Neuronal stem cell (in vitro differentiated cells): ENCODE measurements around the gene USP44.

Experiments
- DNase-seq: peaks from one replicate; pipeline ENCODE4 v3.0.0-alpha.2; 2013; ENCODE audit warnings: low spot score
- H2AFZ ChIP-seq: one replicate; pipeline ENCODE4 v1.6.1; 2013; ENCODE audit warnings: mild to moderate bottlenecking, low read length, inconsistent platforms
- H2AK5ac ChIP-seq: 2 replicates; pipeline ENCODE4 v1.6.1; 2013; ENCODE audit warnings: low read depth, mild to moderate bottlenecking, inconsistent platforms, low read length, moderate library complexity, mixed read lengths
- H2BK120ac ChIP-seq: 2 replicates; pipeline ENCODE4 v1.6.1; 2013; ENCODE audit warnings: low read depth, mild to moderate bottlenecking, inconsistent platforms, low read length, moderate library complexity, mixed read lengths
- H2BK12ac ChIP-seq: one replicate; pipeline ENCODE4 v1.6.1; 2013; ENCODE audit warnings: low read length, inconsistent platforms
- H2BK15ac ChIP-seq: 2 replicates; pipeline ENCODE4 v1.6.1; 2013; ENCODE audit warnings: mild to moderate bottlenecking, low read length, inconsistent platforms, mixed read lengths
- H2BK5ac ChIP-seq: one replicate; pipeline ENCODE4 v1.6.1; 2013; ENCODE audit warnings: inconsistent platforms, mild to moderate bottlenecking, low read length, moderate library complexity
- H3K14ac ChIP-seq: one replicate; pipeline ENCODE4 v1.6.1; 2013; ENCODE audit warnings: low read length, inconsistent platforms
- H3K18ac ChIP-seq: 2 replicates; pipeline ENCODE4 v1.6.1; 2013; ENCODE audit warnings: low read length, inconsistent platforms
- H3K23ac ChIP-seq: 2 replicates; pipeline ENCODE4 v1.6.1; 2013; ENCODE audit warnings: low read depth, mild to moderate bottlenecking, mixed read lengths, low read length, inconsistent platforms; ENCODE audit not compliant: poor library complexity
- H3K27ac ChIP-seq: replicated peaks from 3 replicates; pipeline ENCODE4 v1.5.1; 2013; ENCODE audit warnings: low read length, inconsistent platforms
- H3K27me3 ChIP-seq, 3 experiments: 2 replicates each; pipeline ENCODE4 v1.6.1; 2013; ENCODE audit warnings: low read length in 3 of 3, mild to moderate bottlenecking in 2 of 3, inconsistent platforms in 1 of 3, low read depth in 1 of 3, mixed read lengths in 1 of 3, moderate library complexity in 1 of 3; ENCODE audit not compliant: control insufficient read depth in 3 of 3, insufficient read depth in 3 of 3
- H3K36me3 ChIP-seq, 2 donors: replicated peaks in 1 of 2; 2 replicates each; pipeline ENCODE4 v1.6.1; 2013; ENCODE audit warnings: low read length in 2 of 2; ENCODE audit not compliant: control insufficient read depth in 2 of 2, insufficient read depth in 2 of 2
- H3K4ac ChIP-seq: 2 replicates; pipeline ENCODE4 v1.6.1; 2013; ENCODE audit warnings: inconsistent platforms, mild to moderate bottlenecking, low read length, moderate library complexity
- H3K4me1 ChIP-seq, 2 donors: 1 replicate in 1 of 2; 2 replicates in 1 of 2; pipeline ENCODE4 v1.6.1; 2013; ENCODE audit warnings: low read length in 2 of 2, low read depth in 1 of 2; ENCODE audit not compliant: control insufficient read depth in 2 of 2, insufficient read depth in 1 of 2
- H3K4me2 ChIP-seq: one replicate; pipeline ENCODE4 v1.6.1; 2013; ENCODE audit warnings: mild to moderate bottlenecking, low read length, inconsistent platforms; ENCODE audit not compliant: insufficient read depth, poor library complexity, severe bottlenecking
- H3K4me3 ChIP-seq, 2 donors: 2 replicates each; pipeline ENCODE4 v1.5.1; 2013; ENCODE audit warnings: low read length in 2 of 2, mild to moderate bottlenecking in 2 of 2, inconsistent platforms in 1 of 2, moderate library complexity in 1 of 2
- H3K79me1 ChIP-seq: one replicate; pipeline ENCODE4 v1.6.1; 2013; ENCODE audit warnings: low read depth, mild to moderate bottlenecking, inconsistent platforms, low read length, moderate library complexity
- H3K9ac ChIP-seq: one replicate; pipeline ENCODE4 v1.6.1; 2013; ENCODE audit warnings: mild to moderate bottlenecking, low read depth, low read length, inconsistent platforms; ENCODE audit not compliant: poor library complexity
- H3K9me3 ChIP-seq, 2 donors: replicated peaks in 1 of 2; 2 replicates each; pipeline versions ENCODE3 to v1.6.1; 2013; ENCODE audit warnings: low read length in 2 of 2, mild to moderate bottlenecking in 2 of 2, inconsistent platforms in 1 of 2, low read depth in 1 of 2, mixed read lengths in 1 of 2, moderate library complexity in 1 of 2; ENCODE audit not compliant: control insufficient read depth in 2 of 2, insufficient read depth in 1 of 2
- H4K8ac ChIP-seq: one replicate; pipeline ENCODE4 v1.6.1; 2013; ENCODE audit warnings: low read depth, mild to moderate bottlenecking, inconsistent platforms, low read length, moderate library complexity
- H4K91ac ChIP-seq: one replicate; pipeline ENCODE4 v1.6.1; 2013; ENCODE audit warnings: low read length, low read depth, mild to moderate bottlenecking, inconsistent platforms; ENCODE audit not compliant: poor library complexity
- WGBS, 2 donors: extraction: QIAGEN DNeasy Blood & Tissue Kit; methylation state at CpG; one replicate each; pipeline ENCODE4 v1.1.7; 2013; ENCODE audit warnings: missing lambda C conversion rate in 2 of 2, mixed read lengths in 1 of 2; ENCODE audit not compliant: insufficient read length in 2 of 2, insufficient replicate concordance in 1 of 2; ENCODE audit errors: extremely low coverage in 2 of 2; 5-methylcytosine and 5-hydroxymethylcytosine counted together

Gene USP44

DNA sequence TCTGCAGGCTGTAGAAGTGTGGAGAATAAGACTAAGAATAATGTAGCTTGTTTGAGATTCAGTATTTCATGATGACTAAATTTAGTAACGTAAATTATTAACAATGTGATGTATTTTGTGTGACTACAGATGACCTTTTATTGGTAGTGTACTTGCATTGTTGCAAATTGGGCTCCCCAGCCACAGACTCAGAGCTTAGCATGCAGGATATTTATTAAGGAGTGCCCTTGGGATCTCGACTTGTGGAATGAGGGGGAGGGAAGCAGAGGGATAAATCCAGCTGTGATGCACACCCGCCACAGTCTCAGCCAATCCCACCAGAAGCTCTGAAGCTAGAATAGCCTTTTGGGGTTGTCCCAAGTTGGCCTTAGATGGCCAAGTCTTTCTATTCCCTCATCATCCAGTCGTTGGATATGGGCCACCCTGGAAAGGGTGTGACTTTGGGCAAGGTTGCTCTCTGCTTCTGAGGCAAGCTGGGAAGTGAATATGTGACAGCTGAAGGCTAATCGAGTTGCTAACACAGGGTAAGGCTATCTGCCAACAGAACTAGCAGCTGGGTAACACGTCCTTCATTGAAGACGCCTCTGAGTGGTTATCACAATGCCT, 42.1 kb upstream of the USP44 start:
- H3K14ac ChIP-seq: no peak overlapping the region
- H2AK5ac ChIP-seq: no peak overlapping the region
- H3K36me3 ChIP-seq: no peaks in the 10 kb centered on the region
- no peak overlapping the region for H4K91ac ChIP-seq
- no peak overlapping the region for H3K23ac ChIP-seq
- no peak overlapping the region for H3K4me2 ChIP-seq
- peaks cover 0 to 6% (median 0%) of the 10 kb centered on the region in 3 experiments for H3K27me3 ChIP-seq
- H3K18ac ChIP-seq: no peak overlapping the region
- H2AFZ ChIP-seq: no peak overlapping the region
- no peak overlapping the region for H2BK12ac ChIP-seq
- no peak overlapping the region for H3K4ac ChIP-seq
- no peak for DNase-seq
- no peak overlapping the region for H3K4me3 ChIP-seq
- no peaks in the 10 kb centered on the region for H3K79me1 ChIP-seq
- no CpG with 5 or more reads among the region's 7 CpGs for WGBS, 2 donors
- H2BK15ac ChIP-seq: no peak overlapping the region
- H3K27ac ChIP-seq: no peak overlapping the region
- H3K9me3 ChIP-seq: no peaks in the 10 kb centered on the region
- H4K8ac ChIP-seq: no peak overlapping the region
- no peak overlapping the region for H3K9ac ChIP-seq
- H2BK120ac ChIP-seq: no peak overlapping the region
- H2BK5ac ChIP-seq: no peak overlapping the region
- H3K4me1 ChIP-seq: no peaks in the 10 kb centered on the region

DNA sequence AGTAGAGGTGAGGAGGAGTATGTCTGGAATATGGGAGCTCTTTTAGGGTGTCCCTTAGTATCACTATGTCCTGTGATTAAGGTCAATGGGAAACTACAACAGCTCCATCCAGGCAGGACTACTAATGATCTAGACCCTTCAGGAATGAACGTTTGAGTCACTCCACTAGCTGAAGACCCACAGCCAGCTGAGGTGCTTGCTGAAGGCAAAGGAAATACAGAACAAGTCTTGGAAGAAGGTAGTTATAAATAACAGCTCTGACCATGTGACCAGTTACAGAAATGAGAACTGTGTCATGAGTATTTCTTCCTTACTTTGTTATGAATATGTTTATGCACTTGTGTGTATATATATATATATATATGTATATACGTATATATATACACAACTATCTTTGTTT, 40.5 kb upstream of the USP44 start:
- Histone ChIP-seq H3K4me1 (no peaks in the 10 kb centered on the region), H2AK5ac (no peak overlapping the region), H3K4me2 (no peak overlapping the region), H2BK15ac (no peak overlapping the region), H3K14ac (no peak overlapping the region), H3K27me3 (peaks cover 0 to 10% (median 0%) of the 10 kb centered on the region in 3 experiments), H3K23ac (no peak overlapping the region), H4K91ac (no peak overlapping the region), H3K9ac (no peak overlapping the region), H3K79me1 (no peaks in the 10 kb centered on the region), H3K4ac (no peak overlapping the region), H3K36me3 (no peaks in the 10 kb centered on the region), H2BK120ac (no peak overlapping the region), H2BK12ac (no peak overlapping the region), H3K18ac (no peak overlapping the region), H4K8ac (no peak overlapping the region), H3K4me3 (no peak overlapping the region), H2BK5ac (no peak overlapping the region), H3K9me3 (no peaks in the 10 kb centered on the region), H3K27ac (no peak overlapping the region), H2AFZ (no peak overlapping the region)
- WGBS, 2 donors: no CpG with 5 or more reads among the region's 2 CpGs
- DNase-seq: no peak

DNA sequence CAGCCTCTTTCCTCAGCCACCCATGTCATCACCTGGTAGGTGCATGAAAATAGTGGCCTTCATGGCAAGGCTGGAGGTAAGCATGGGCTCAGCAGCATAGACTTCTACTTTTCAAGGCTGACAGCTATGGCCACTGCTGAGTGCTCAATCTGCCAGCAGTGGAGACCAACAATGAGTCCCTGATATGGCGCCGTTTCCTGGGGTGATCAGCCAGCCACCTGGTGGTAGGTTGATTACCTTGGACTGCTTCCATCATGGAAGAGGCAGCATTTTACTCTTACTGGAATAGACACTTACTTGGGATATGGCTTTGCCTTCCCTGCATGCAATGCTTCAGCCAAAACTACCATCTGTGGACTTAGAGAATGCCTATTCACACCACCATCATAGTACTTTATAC, 39.5 kb upstream of the USP44 start:
- H2AK5ac ChIP-seq: no peak overlapping the region
- DNase-seq: no peak
- H2BK15ac ChIP-seq: no peak overlapping the region
- H3K27ac ChIP-seq: no peak overlapping the region
- H3K4me3 ChIP-seq: no peak overlapping the region
- no peak overlapping the region for H3K9ac ChIP-seq
- H3K14ac ChIP-seq: no peak overlapping the region
- H2AFZ ChIP-seq: no peak overlapping the region
- no peak overlapping the region for H2BK5ac ChIP-seq
- H4K8ac ChIP-seq: no peak overlapping the region
- H2BK12ac ChIP-seq: no peak overlapping the region
- H3K23ac ChIP-seq: no peak overlapping the region
- H3K4ac ChIP-seq: no peak overlapping the region
- H3K18ac ChIP-seq: no peak overlapping the region
- H3K79me1 ChIP-seq: no peaks in the 10 kb centered on the region
- H3K36me3 ChIP-seq: no peaks in the 10 kb centered on the region
- H4K91ac ChIP-seq: no peak overlapping the region
- WGBS, 2 donors: no CpG with 5 or more reads among the region's 2 CpGs
- peaks cover 0 to 10% (median 0%) of the 10 kb centered on the region in 3 experiments for H3K27me3 ChIP-seq
- H3K4me2 ChIP-seq: no peak overlapping the region
- no peak overlapping the region for H2BK120ac ChIP-seq
- H3K4me1 ChIP-seq: no peaks in the 10 kb centered on the region
- no peaks in the 10 kb centered on the region for H3K9me3 ChIP-seq

DNA sequence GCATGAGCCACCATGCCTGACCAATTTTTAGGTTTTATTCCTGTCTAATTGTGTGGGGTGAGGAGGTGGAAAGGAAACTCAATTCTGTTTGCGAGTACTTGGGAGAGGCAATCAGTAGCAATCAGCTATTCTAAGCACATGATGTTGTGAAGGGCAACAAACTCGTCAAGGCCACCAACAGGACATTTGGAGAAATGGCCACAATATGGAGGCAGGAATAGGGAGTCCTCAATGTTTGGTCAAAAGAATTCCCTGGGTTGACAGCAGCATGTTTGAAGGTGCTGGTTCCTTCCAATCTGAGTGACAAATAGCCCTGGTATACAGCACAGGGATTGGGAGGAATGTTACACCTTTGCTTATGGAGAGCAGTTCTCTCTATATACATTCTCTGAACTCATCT, 32.7 kb upstream of the USP44 start:
- H2AFZ ChIP-seq: no peak overlapping the region
- no peak overlapping the region for H3K4ac ChIP-seq
- no peak overlapping the region for H3K9ac ChIP-seq
- H2BK120ac ChIP-seq: no peak overlapping the region
- no peaks in the 10 kb centered on the region for H3K9me3 ChIP-seq
- H3K27me3 ChIP-seq: peaks cover 0 to 5% (median 0%) of the 10 kb centered on the region in 3 experiments
- no peaks in the 10 kb centered on the region for H3K4me1 ChIP-seq
- H2BK15ac ChIP-seq: no peak overlapping the region
- H3K4me3 ChIP-seq: no peak overlapping the region
- H4K8ac ChIP-seq: no peak overlapping the region
- DNase-seq: no peak
- H3K27ac ChIP-seq: no peak overlapping the region
- H2AK5ac ChIP-seq: no peak overlapping the region
- H2BK5ac ChIP-seq: no peak overlapping the region
- no peak overlapping the region for H3K18ac ChIP-seq
- no peak overlapping the region for H2BK12ac ChIP-seq
- no peaks in the 10 kb centered on the region for H3K36me3 ChIP-seq
- no peak overlapping the region for H3K14ac ChIP-seq
- WGBS, 2 donors: no CpG with 5 or more reads among the region's 2 CpGs
- no peak overlapping the region for H4K91ac ChIP-seq
- no peak overlapping the region for H3K23ac ChIP-seq
- no peaks in the 10 kb centered on the region for H3K79me1 ChIP-seq
- H3K4me2 ChIP-seq: no peak overlapping the region
